HG03175 (cell line): ENCODE measurements around the gene TMEM238L.
"Not testable (repeated sequence)": the region's sequence is repeated elsewhere in the genome, so short reads cannot be mapped to it uniquely, and the experiment has no call there.

ENCODE experiments used
- ATAC-seq: cut with Tn5 transposase; IDR thresholded peaks from one replicate; pipeline ENCODE4 v1.9.1; 2021; ENCODE audit warnings: mild to moderate bottlenecking, moderate library complexity; ENCODE audit not compliant: unreplicated experiment

Gene TMEM238L, protein sequence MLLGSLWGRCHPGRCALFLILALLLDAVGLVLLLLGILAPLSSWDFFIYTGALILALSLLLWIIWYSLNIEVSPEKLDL

DNA sequence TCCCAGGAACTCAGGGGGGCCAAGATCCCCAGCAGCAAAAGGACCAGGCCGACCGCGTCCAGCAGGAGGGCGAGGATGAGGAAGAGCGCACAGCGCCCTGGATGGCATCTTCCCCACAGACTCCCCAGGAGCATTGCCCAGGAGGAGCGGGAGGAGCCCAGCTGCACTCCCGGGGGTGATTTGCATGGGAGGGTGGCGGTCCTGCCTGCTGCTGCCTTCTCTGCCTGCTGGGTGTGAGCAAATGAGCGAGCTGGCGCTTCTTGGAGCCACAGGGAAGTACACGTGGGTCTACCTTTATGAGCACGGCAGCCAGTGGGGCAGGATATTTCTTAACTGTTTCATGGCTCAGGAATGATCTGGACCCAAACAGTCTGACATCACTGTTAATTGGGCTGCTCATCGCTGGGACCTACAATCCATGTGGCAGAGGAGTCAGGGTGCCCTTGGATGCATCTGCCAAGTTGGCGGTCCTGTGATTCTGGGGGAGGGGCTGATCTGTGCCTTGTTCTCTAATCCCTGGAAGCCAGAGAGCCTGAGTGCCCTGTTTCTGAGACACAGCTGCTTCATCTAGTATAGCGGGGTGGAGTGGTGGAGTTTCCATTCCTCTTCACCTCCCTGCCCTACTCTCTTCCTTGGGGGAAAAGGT lies at the start of gene TMEM238L:
Gene TMEM238L (minus strand): TSS at position 270 of the 646 bp plus-strand sequence. CDS start 136 bp downstream, at position 134.
- no peak for ATAC-seq

DNA sequence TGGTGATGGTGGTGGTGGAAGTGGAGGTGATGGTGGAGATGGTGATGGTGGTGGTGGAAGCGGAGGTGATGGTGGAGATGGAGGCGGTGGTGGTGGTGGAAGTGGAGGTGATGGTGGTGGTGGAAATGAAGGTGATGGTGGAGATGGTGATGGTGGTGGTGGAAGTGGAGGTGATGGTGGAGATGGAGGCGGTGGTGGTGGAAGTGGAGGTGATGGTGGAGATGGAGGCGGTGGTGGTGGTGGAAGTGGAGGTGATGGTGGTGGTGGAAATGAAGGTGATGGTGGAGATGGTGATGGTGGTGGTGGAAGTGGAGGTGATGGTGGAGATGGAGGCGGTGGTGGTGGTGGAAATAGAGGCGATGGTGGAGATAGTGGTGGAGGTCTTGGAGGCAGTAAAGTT lies 42.7 kb upstream of the TMEM238L start:
- ATAC-seq, result not testable (repeated sequence)

DNA sequence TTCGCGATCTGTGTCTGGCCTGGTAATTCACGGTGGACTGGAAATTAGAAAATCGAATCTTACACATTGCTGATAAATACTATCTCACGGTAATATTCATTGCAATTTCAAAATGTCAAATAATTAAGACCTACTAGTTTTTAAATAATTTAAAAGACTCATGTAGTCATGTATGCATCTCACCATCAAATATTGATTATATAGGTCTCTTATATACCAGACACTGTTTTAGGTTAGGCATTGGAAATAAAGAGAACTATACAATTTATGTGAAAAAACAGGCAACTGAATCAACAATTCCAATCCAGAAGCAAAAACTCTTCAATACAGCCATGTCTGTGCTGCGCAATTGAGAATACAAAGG lies 41.5 kb upstream of the TMEM238L start:
- ATAC-seq, result no peak

DNA sequence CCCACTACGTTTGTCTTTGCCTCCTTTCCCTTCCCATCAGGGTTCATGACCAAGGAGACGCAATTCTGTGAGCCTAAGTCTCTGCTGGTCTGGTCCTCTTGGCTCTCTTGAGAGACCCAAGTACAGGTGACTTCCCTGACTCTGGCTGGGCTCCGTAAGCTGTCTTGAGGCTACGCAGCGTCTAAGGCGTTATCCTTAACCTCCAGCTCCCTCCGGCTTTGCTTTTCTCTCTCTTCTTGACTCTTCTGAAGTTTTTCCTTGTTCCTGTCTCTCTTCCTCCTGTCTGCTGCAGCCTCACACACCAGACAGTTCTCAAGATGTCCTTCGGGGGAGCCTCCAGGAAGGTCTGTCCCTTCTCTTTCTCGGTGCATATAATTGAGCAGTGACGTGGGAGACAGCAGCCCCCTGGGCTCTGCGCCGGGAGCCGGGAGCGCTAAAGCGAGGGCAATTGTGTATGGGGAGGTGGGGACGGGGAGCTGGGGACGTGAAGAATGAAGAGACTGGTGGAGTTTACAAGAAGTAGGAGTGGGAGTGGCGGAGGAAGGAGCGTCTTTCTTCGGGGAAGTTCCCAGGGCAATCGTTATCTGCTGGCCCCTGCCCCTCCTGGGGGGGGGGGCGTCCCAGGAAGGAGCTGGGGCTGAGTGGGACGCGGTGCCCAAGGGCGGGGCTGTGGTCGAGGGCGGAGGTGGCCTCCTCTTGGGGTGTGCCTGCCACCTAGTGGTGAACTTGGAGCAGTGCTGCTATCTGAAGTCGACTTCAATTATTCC lies 40.9 kb upstream of the TMEM238L start:
- ATAC-seq, result peak; percentile 87

DNA sequence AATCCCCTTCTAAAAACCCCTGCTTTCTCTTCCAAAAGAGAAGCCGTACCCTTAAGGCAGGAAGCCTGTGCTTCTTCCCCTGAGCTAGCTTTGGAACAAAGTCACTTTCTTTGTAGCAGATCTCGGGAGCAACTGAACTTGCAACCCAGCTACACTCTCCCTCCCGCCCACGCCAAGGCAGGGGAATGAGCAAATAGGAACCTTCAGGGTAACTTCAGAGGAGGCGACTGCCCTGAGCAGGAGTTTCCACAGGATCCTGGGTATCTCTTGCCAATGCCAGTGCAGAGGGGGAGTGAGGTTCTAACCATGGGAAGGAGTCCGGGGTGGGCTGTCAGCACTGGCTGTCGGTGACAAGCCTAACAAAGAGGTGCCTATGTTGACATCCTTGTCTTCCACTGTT lies 39.9 kb upstream of the TMEM238L start:
- no peak for ATAC-seq

DNA sequence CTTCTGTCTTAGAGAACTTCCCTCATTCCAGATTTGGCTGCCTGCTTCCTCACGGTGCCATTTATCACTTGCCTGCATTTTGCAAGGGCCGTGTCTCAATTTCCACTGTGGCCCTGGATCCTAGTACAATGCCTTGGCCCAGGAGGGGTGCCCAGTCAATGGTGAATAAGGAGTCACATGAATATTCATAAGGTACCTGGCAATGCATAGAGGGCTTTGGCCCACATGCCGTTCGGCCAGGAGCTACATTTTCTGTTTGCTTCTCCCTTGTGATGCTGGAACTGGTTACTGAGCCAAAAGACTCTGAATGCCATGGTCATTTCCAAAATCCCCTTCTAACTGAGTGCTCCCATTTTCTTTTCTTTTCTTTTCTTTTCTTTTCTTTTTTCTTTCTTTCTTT lies 38.8 kb upstream of the TMEM238L start:
- ATAC-seq, result no peak

DNA sequence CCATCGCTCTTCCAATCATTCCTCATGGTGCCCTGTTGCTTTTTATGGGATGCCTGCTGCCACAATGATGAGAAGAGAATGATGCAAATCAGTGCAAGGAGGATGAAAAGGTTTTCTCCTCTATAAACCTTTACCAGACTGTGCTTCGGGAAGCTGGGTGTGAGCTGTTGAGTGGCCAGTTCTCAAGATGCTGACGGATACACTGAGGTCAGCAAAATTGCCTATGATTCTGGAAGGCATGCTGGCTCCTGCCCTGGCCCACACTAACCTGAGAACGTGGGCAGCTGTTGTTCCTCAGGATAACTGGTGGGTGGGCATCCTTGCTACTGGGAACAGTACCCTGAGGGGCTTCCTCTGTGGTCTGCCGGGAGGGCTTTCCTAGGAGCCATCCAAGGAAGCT lies 34.8 kb upstream of the TMEM238L start:
- no peak for ATAC-seq

DNA sequence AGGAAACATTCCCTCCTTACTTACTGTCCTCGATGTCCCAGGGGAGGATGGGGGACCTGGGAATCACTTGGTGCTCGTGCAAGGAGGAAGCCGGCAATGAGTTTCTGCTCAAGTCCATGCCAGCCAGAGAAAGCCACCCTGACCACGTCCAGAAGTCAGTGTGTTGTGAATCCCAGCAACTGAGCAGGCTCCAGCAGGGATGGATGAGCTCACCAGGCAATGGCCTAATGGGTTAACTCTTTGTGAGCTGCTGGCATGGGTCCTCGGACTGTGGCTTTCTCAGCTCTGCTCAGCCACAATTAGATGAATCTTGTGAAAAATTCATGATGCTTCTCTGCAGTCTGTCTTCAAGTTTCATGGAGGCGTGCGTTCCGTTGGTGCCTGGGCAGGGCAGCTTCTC lies 34.0 kb upstream of the TMEM238L start, which contains the start of gene PIRT:
Gene PIRT (minus strand): TSS at position 167 of the 400 bp plus-strand sequence. CDS start 12,442 bp downstream, outside the sequence.
- ATAC-seq, result no peak

DNA sequence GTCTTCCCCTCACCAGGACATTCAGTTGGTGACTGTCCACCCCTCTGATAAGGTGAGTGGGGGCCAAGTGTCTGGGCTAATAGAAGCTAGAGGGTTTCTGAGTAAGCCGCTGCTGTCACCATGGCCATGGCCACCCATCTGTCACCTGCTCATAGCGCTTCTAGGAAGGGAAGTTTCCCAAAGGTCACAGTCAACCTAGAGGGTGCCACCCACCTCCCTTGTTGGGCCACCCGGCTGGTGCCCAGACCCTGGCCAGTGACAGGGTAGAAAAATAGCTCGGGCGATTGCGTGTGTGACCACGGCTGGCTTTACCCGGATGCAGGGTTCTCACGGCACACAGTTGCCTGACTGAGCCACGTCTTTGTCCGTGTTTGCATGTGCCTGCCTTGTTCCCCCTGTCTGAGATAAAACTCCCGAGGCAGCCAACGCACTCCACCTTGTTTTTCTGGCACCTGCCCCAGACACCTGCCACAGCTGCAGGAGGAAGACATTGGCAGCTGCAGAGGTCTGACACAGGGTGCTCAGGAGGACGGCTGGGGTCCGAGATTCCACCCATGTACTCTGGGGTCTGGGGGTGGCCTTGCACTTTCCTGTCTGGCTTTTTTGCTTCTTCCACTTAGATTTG lies 33.2 kb upstream of the TMEM238L start:
- no peak for ATAC-seq

DNA sequence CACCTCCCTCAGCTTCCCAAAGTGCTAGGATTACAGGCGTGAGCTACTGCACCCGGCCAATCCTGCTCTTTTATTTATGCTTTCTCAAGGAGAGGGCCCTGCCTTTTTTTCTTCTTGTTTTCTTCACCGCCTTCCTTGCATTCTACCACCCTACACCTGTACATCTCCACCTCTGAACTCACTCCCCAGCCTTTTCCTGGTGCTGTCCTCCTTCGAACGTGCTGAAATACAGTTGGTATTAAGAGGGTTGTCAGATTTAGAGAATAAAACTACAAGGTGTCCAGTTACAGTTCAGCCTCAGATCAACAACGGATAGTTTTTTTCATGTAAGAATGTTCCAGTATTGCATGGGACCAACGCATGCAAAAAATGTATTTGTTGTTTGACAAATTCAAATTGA lies 32.2 kb upstream of the TMEM238L start:
- ATAC-seq, result no peak

DNA sequence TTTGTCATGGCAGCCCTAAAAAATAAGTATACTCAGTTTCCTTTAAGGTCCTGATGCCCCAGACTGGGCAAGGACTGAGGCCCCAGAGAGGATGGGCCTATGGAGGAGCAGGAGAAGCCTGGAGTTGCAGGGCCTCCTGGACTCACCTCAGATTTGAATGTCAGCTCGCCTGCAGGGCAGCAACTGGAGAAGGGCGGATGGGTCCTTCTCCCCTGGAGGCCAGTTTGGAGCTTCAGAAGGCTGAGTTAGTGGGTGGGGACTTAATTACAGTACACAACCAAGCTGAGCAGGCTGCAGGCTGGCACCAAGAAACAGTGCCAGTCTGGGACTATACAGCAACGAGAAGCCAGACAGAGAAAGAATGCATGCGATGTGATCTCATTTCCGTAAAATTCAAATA lies 27.8 kb upstream of the TMEM238L start:
- ATAC-seq, result no peak

DNA sequence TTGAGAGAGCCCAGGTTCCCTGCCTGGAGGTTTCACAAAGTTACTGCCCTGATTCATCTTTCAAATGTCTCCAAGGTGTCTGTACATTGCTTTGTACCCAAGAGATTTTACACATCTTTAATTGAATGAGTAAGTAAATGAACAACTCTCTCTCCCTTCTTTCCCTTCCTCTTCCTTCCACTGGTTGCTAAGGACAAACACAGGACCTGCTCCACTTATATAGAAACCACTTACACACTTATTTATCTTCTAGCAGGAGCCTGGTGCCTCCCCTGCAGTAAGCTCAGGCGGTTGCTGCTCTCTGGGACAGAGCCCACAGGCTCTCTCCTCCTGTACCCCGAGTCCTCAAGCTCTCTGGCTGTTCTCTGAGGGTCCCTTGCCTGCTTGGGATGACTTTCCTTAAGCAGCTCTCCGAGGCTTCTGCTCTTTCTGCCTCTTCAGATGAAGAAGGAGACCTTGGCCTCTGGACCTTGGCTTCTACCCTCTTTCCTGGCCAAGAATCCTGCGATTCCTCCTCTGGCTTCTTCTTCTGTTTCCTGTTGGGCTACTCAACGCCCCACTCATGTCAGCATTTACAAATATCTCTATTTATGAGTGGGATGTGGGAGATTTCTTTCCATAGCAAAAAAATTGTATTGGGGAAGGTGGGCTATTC lies 24.1 kb upstream of the TMEM238L start:
- ATAC-seq, result no peak

DNA sequence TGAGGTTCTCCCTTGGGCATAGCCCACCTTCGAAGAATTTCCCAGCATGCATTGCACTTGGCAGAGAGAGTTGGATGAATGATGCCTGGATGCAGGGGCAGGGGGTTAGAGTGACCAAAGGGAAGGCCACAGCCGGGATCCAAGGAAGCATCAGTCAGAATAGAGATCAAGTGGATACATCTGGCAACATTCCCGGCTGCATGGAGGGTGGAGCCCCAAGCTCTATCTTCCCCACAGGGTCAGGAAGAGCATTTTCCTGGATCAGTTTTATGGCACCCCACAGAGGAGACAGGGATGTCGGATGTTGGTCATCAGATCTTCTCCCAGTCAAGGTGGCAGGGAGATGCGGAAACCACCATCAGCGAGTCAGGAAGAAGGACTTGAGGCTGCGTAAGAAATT lies 21.0 kb upstream of the TMEM238L start:
- ATAC-seq, result no peak

DNA sequence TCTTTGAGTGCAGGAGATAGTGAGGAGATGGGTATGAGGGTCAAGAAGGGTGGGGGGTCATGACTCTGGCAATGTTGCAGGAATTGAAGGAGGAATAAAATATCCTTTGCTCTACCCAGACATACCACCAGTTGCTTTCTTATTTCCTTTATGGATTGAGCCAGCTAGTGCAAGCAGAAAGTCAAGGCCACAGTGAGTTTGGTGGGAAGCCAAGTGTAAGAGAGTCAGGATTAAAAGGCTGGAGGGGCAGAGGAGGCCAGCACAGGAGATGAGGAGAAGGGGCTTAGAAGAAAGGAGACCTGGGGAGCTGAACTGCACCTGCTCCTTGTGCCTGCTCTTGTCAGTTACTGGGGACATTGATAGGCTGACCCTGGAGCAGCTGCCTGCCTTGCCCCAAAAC lies 17.9 kb upstream of the TMEM238L start:
- ATAC-seq, result no peak

DNA sequence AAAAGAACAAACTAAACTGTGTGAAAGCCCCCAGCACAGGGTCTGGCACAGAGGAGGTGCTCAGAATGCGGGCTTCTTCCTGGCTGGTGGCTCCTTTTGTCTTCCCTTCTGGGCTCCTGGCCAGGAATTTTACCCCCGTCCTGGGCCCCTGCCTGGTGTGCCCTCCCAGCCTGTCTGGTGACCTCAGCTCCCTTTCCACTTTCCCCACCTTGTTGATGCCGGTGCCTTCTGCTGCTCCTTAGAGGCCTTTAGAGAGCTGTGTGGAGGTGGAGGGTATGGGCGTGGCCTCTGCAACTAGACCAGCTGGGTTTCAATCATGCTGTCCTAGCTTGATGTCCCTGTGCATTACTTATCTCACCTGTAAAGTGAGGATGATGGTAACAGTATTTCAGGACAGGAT lies 17.2 kb upstream of the TMEM238L start:
- ATAC-seq, result no peak

DNA sequence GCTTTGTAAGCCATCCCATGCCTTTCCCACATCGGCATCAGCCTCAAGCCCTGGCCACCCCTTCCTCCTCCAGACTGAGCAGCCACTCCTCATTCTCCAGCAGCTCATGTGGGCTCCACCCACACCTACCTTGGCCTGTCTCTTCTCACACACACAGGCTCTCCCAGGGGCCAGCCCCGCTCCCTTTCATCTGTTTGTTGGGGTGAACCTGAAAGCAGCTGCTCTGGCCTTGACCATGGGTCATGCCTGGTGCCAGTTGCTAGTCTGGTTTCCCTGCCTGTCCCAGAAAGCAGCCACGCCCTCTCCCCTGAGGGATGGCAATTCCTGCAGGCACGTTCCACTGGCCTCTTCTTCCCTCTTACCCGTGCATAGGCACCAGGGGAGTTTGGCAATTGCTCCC lies 11.4 kb upstream of the TMEM238L start:
- ATAC-seq, result no peak

DNA sequence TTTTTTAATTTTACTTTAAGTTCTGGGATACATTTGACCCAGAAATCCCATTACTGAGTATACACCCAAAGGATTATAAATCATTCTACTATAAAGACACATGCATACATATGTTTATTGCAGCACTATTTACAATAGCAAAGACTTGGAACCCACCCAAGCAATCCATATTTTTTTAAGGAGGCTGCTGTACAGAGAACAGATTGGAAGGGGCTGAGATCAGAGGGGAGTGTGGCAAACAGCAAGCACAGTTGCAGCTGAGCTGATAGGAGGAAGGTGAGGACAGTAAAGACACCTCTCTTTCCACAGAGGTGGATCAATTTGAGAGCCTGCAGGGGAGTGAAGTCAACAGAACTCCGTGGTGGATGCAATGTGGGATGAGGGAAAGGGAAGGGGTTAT lies 10.2 kb upstream of the TMEM238L start:
- ATAC-seq, result no peak

DNA sequence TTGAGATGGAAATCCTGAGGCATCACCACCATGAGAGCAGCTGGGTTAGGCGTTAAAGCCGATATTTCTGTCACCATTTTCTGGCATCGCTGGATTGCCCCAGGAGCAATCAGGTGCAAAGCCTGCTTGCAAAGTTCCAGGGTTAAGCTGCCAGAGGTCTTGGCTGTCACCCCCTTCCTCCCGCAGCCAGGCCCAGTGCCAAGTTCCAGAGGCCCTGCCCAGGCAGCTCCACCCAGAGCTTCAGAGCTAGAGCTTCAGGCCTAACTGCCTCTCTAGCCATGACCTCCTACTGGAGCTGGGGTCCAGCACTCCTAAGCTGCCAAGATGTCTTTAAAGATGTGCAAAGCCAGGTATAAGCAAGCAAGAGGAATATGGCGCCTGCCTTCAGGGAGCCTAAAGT lies 8.8 kb upstream of the TMEM238L start:
- ATAC-seq, result no peak

DNA sequence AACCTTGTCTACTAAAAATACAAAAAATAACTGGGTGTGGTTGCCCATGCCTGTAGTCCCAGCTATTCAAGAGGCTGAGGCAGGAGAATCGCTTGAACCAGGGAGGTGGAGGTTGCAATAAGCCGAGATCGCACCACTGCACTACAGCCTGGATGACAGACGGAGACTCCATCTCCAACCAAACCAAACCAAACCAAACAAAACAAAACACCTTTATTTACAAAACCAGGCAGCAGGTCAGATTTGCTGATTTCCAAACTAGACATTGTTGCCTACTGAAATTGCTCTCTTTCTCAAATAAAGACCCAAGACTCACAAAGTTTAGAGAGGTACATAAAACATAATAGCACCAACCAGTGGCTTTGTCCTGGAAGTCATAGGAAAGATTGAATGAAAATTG lies 5.7 kb upstream of the TMEM238L start:
- no peak for ATAC-seq

DNA sequence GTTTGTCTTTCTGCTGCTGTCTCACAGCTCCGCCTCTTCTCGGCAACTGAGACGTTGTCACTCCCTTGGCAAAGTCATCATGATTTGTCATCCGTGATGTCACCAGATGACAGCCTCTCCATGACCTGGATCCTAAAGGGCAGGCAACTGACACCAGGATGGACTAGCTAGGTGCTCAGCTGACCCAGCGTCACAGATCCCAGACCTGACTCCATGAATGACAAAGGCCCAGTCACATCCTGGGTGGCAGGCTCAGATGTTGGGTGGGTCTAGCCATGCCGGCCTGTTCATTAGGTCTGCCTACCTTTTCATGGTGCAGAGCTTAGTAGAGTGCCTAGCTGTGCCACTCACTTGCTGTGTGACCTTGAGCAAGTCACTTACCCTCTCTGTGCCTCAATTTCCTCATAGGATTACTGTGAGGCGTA lies 3.8 kb upstream of the TMEM238L start:
- ATAC-seq, result no peak

DNA sequence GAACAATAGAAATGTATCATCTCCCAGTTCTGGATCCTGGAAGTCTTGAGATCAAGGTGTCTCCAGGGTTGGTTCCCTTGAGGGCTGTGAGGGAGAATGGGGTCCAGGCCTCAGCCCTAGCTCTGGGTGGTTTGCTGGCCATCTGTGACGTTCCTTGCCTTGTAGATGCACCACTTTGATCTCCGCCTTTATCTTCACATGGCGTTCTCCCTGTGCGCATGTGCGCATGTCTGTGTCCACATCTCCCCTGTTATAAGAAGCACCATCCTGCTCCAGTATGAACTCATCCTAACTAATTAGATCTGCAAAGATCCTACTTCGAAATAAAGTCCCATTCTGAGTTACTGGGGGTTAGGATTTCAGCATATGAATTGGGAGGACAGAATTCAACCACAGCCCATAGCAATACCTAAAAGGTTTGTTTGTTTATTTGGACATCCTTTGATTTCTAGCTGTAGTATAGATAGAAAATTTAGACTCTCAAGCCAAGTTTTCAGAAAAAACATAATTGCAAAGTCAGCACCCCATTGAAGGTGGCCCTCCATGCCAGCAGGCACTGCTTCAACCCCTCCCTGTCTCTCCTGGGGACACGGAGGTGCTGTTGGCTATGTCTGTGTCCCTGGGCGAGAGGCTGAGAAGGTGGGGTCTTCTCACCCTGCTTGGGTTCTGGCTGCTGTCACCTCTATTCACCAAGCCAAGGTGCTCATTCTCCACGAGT lies 2.8 kb upstream of the TMEM238L start:
- ATAC-seq, result no peak
